NCI-H748 treated with DMSO at 0.1 percent for 48 hours (cell line): ENCODE results near the gene DPT.

ENCODE experiments used
- DNase-seq: peaks from one replicate; lab custom pipeline; 2025; lab: John Stamatoyannopoulos, UW

The DPT gene

GRCh38 chr1:168656485-168656884 is 72.5 kb downstream of the DPT start:
- no peak for DNase-seq

GRCh38 chr1:168654198-168654915 is 74.6 kb downstream of the DPT start:
- no peak for DNase-seq

GRCh38 chr1:168653567-168653966 is 75.4 kb downstream of the DPT start:
- no peak for DNase-seq

GRCh38 chr1:168645721-168646120 is 83.3 kb downstream of the DPT start:
- no peak for DNase-seq
